SW480 (cell line): Measurements from ENCODE around the gene TMEM150A.
"Not testable (repeated sequence)": the region's sequence is repeated elsewhere in the genome, so short reads cannot be mapped to it uniquely, and the experiment has no call there.

Experiments
- DNase-seq: peaks from one replicate; pipeline ENCODE4 v3.0.0-alpha.2; 2016; ENCODE audit warnings: low spot score

The TMEM150A gene

GRCh38 chr2:85611705-85612587 lies 9.4 kb upstream of the TMEM150A start, which contains the start of gene C2orf68:
C2orf68 (minus strand) TSS chr2:85612066; CDS start chr2:85611984, 82 bp downstream.
- peak; percentile 89 for DNase-seq

- no peak for DNase-seq
Observed at GRCh38 chr2:85611217-85611704, 8.8 kb upstream of the TMEM150A start.

GRCh38 chr2:85607268-85608215 lies 5.0 kb upstream of the TMEM150A start:
- no peak for DNase-seq

- no peak for DNase-seq
Observed at GRCh38 chr2:85606116-85606455, 3.6 kb upstream of the TMEM150A start.

- no peak for DNase-seq
Observed at GRCh38 chr2:85605406-85606115, 3.1 kb upstream of the TMEM150A start.

GRCh38 chr2:85604568-85605339 lies 2.3 kb upstream of the TMEM150A start:
- DNase-seq: no peak

GRCh38 chr2:85604133-85604444 lies 1.6 kb upstream of the TMEM150A start:
- not testable (repeated sequence) for DNase-seq

- DNase-seq: peak; percentile 36
Observed at GRCh38 chr2:85601771-85602475, 575 bp downstream of the TMEM150A start.

GRCh38 chr2:85600951-85601770 lies 1.3 kb downstream of the TMEM150A start:
- no peak for DNase-seq

GRCh38 chr2:85600235-85600575 lies 2.3 kb downstream of the TMEM150A start:
- no peak for DNase-seq

GRCh38 chr2:85599468-85600234 lies 2.8 kb downstream of the TMEM150A start:
- no peak for DNase-seq

GRCh38 chr2:85598594-85599340 lies 3.7 kb downstream of the TMEM150A start:
- DNase-seq: no peak

- DNase-seq: no peak
Observed at GRCh38 chr2:85597241-85597640, 5.3 kb downstream of the TMEM150A start.

- DNase-seq: no peak
Observed at GRCh38 chr2:85596486-85597143, 5.9 kb downstream of the TMEM150A start.

GRCh38 chr2:85596026-85596333 lies 6.5 kb downstream of the TMEM150A start:
- DNase-seq: no peak

GRCh38 chr2:85595301-85596025 lies 7.0 kb downstream of the TMEM150A start, which contains the start of gene RNF181:
RNF181 (plus strand) TSS chr2:85595745; CDS start chr2:85595764, 19 bp downstream.
- peak; percentile 99 for DNase-seq

- no peak for DNase-seq
Observed at GRCh38 chr2:85594715-85595300, 7.7 kb downstream of the TMEM150A start.
